Left colon (tissue), 2 donors: ENCODE data around the gene TRIM17. TPM values are rescaled to one million over a fixed set of nuclear protein-coding genes. Genes with fewer than 3 reads are reported as not detected.

ENCODE experiments used
- ATAC-seq: fragments of 200-7000 bp; cut with Tn5 transposase; one replicate; pipeline ENCODE4 v1.9.1; 2020; ENCODE audit warnings: mild to moderate bottlenecking, moderate library complexity
- DNase-seq, 2 donors: peaks; one replicate each; pipeline ENCODE4 v3.0.0-alpha.2; 2020
- intact Hi-C, 2 donors: fragments of 100-400 bp; cut with DNase I in 1 of 2; cut with micrococcal nuclease in 1 of 2; formaldehyde crosslinking; loops; one replicate each; pipeline versions ENCODE4 v1.11.2 to v1.14.0; 2022; cut with DNase I, micrococcal nuclease
- total RNA-seq, 2 donors: library from RNA; stranded (reverse); fragmentation: NEBNext Ultra II Directional; extraction: Animal tissue kit (Norgen Biotek cat#: 25700); gene quantifications; one replicate each; pipeline ENCODE4 v1.2.1, GENCODE V29; 2021
- donor health status: DM: no; HTN: no; CAD: no.
- donor health status: DM: yes; HTN: yes; CAD: no.

Gene TRIM17
- total RNA-seq, 2 donors from 2014 or later, result 0.31 TPM; not detected in 1

- DNase-seq, result no peak
- ATAC-seq, result no peak
- intact Hi-C loops, result no loop called here
These were observed 50.4 kb downstream of the TRIM17 start for GRCh38 chr1:228366062-228366865.

- intact Hi-C loops, result no loop called here
- ATAC-seq, result no peak
- no peak for DNase-seq
These were observed 51.2 kb downstream of the TRIM17 start for GRCh38 chr1:228365271-228366061.

- DNase-seq (no peak), ATAC-seq (no peak)
- intact Hi-C loops, result no loop called here
These were observed 51.9 kb downstream of the TRIM17 start for GRCh38 chr1:228364706-228365213.

- intact Hi-C loops, result no loop called here
- ATAC-seq, result no peak
- no peak for DNase-seq
These were observed 52.5 kb downstream of the TRIM17 start for GRCh38 chr1:228364068-228364705.

GRCh38 chr1:228363686-228364067 is 53.0 kb downstream of the TRIM17 start:
- intact Hi-C loops, result no loop called here
- no peak for ATAC-seq
- DNase-seq, result no peak

- intact Hi-C loops, result no loop called here
- ATAC-seq (no peak), DNase-seq (no peak)
These were observed 53.7 kb downstream of the TRIM17 start for GRCh38 chr1:228362884-228363450.

GRCh38 chr1:228362141-228362883 is 54.3 kb downstream of the TRIM17 start:
- intact Hi-C loops, result no loop called here
- DNase-seq (no peak), ATAC-seq (no peak)

- DNase-seq, result no peak
- no peak for ATAC-seq
- intact Hi-C loops, result no loop called here
These were observed 55.1 kb downstream of the TRIM17 start for GRCh38 chr1:228361314-228362140.

GRCh38 chr1:228360533-228361313 is 55.9 kb downstream of the TRIM17 start:
- ATAC-seq (no peak), DNase-seq (no peak)
- intact Hi-C loops, result no loop called here

- no peak for ATAC-seq
- DNase-seq, result no peak
- intact Hi-C loops, result no loop called here
These were observed 56.8 kb downstream of the TRIM17 start for GRCh38 chr1:228359613-228360532.

- DNase-seq (no peak), ATAC-seq (no peak)
- intact Hi-C loops, result no loop called here
These were observed 57.7 kb downstream of the TRIM17 start for GRCh38 chr1:228358764-228359612.

- ATAC-seq (no peak), DNase-seq (no peak)
- intact Hi-C loops, result no loop called here
These were observed 58.5 kb downstream of the TRIM17 start for GRCh38 chr1:228358039-228358763.
